Naive thymus-derived CD4-positive, alpha-beta T cell (primary cell): ENCODE data around the gene PRR23E. TPM values are rescaled to one million over a fixed set of nuclear protein-coding genes. Genes with fewer than 3 reads are reported as not detected.

Experiments used
- ATAC-seq: fragments of 150-1000 bp; cut with Tn5 transposase; 2 replicates; pipeline ENCODE4 v1.10.0; 2021; ENCODE audit warnings: mild to moderate bottlenecking, moderate library complexity
- CTCF ChIA-PET: fragments of 350-600 bp; sonication (Branson Sonifier 250); formaldehyde crosslinking; loops from one replicate; lab custom pipeline; 2021; ENCODE audit warnings: antibody characterized with exemption; lab: Charles Lee
- POLR2A ChIA-PET: fragments of 350-600 bp; sonication (Branson Sonifier 250); formaldehyde crosslinking; loops from one replicate; lab custom pipeline; 2021; ENCODE audit warnings: antibody characterized with exemption, inconsistent platforms; lab: Charles Lee
- DNase-seq, 9 donors: peaks; one replicate each; pipeline versions ENCODE4 v3.0.0 to v3.0.0-alpha.2; 2020 to 2022; ENCODE audit warnings: mixed read lengths in 1 of 9
- H3K27ac ChIP-seq: one replicate; pipeline ENCODE4 v1.7.0; 2013; ENCODE audit warnings: mild to moderate bottlenecking, low read depth, low read length, moderate library complexity
- H3K27me3 ChIP-seq, 2 donors: one replicate each; pipeline ENCODE4 v1.7.0; 2013; ENCODE audit warnings: low read length in 2 of 2, mild to moderate bottlenecking in 2 of 2, moderate library complexity in 2 of 2; ENCODE audit not compliant: control insufficient read depth in 2 of 2, insufficient read depth in 2 of 2
- H3K36me3 ChIP-seq, 3 experiments: 1 replicate in 2 of 3; 2 replicates in 1 of 3; pipeline ENCODE4 v1.7.0; 2013; ENCODE audit warnings: low read length in 3 of 3, mild to moderate bottlenecking in 3 of 3, moderate library complexity in 1 of 3; ENCODE audit not compliant: insufficient read depth in 3 of 3, control insufficient read depth in 2 of 3
- H3K4me1 ChIP-seq, 2 donors: one replicate each; pipeline ENCODE4 v1.7.0; 2013; ENCODE audit warnings: low read length in 2 of 2, mild to moderate bottlenecking in 2 of 2, moderate library complexity in 1 of 2; ENCODE audit not compliant: control insufficient read depth in 2 of 2, insufficient read depth in 2 of 2
- H3K4me3 ChIP-seq: 2 replicates; pipeline ENCODE4 v1.7.0; 2013; ENCODE audit warnings: mild to moderate bottlenecking, low read length
- H3K9me3 ChIP-seq, 3 experiments: 1 replicate in 2 of 3; 2 replicates in 1 of 3; pipeline ENCODE4 v1.7.0; 2013; ENCODE audit warnings: low read length in 3 of 3; ENCODE audit not compliant: control insufficient read depth in 2 of 3
- H3K27ac Mint-ChIP-seq, 9 donors: one replicate each; pipeline ENCODE4 v1.8.0; 2020 to 2022; ENCODE audit warnings: mixed read lengths in 9 of 9, mild to moderate bottlenecking in 8 of 9, moderate library complexity in 5 of 9, inconsistent platforms in 2 of 9
- H3K27me3 Mint-ChIP-seq, 5 donors: one replicate each; pipeline ENCODE4 v1.8.0; 2021 to 2022; ENCODE audit warnings: mixed read lengths in 5 of 5, mild to moderate bottlenecking in 1 of 5
- H3K36me3 Mint-ChIP-seq, 5 donors: one replicate each; pipeline ENCODE4 v1.8.0; 2020 to 2022; ENCODE audit warnings: mixed read lengths in 5 of 5, mild to moderate bottlenecking in 3 of 5, inconsistent platforms in 1 of 5
- H3K4me1 Mint-ChIP-seq, 7 donors: one replicate each; pipeline ENCODE4 v1.8.0; 2020 to 2022; ENCODE audit warnings: mixed read lengths in 7 of 7, mild to moderate bottlenecking in 3 of 7, inconsistent platforms in 1 of 7
- H3K4me3 Mint-ChIP-seq, 10 donors: one replicate each; pipeline ENCODE4 v1.8.0; 2020 to 2022; ENCODE audit warnings: mild to moderate bottlenecking in 10 of 10, mixed read lengths in 10 of 10, moderate library complexity in 6 of 10, inconsistent platforms in 2 of 10
- H3K9me3 Mint-ChIP-seq, 11 donors: one replicate each; pipeline ENCODE4 v1.8.0; 2020 to 2022; ENCODE audit warnings: mixed read lengths in 11 of 11, mild to moderate bottlenecking in 4 of 11, inconsistent platforms in 1 of 11, moderate library complexity in 1 of 11
- intact Hi-C, 2 donors: fragments of 100-400 bp; cut with micrococcal nuclease; formaldehyde crosslinking; loops; one replicate each; pipeline ENCODE4 v1.15.1; 2023
- polyA plus RNA-seq, 2 donors: library from polyadenylated mRNA; unstranded; fragments of 300-500 nt; fragmentation: Illumina TruSeq; gene quantifications; one replicate each; pipeline ENCODE4 v1.2.3, GENCODE V29; 2021
- total RNA-seq, 6 experiments: library from RNA in 5 of 6; stranded (reverse) in 5 of 6; gene quantifications; 1 replicate in 5 of 6; 2 replicates in 1 of 6; pipeline ENCODE4 v1.2.3 and lab custom pipeline; 2021 to 2026

PRR23E gene
- total and polyA plus RNA-seq, 7 experiments from 2014 or later: not detected

DNA sequence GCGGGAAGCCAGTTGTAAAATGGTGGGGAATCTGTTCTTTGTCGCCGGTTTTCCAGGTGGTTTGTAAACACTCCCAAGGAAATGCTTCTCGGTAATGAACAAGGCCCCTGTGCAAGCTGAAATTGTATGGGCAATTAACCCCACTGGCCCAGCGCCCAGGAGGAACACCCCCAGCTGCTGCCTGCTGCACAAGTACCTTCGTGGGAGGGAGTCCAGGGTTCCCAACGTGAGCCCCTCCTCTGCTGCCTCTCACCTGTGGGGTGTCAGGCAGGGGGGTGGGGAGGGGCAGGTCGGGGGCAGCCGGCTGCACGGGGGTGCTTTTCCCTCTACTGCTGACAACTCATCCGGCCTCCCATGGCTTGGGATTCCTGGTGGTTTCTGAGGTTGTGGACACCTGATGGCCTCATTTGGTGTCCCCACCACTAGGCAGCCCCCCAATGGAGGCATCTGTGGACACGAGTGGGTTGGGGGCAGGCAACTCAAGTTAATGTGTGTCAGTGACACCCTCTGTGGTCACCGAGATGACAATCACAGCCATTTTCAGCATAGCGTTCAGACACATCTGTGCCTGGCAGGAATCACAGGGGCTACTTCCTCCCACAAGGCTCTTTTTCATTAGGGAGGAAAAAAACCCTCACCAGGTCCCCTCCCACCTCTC, 35.6 kb upstream of the PRR23E start:
- no peaks in the 10 kb centered on the region for H3K9me3 Mint-ChIP-seq
- Histone ChIP-seq H3K9me3 (no peaks in the 10 kb centered on the region), H3K36me3 (no peaks in the 10 kb centered on the region), H3K27ac (no peak overlapping the region), H3K4me3 (no peak overlapping the region), H3K4me1 (no peaks in the 10 kb centered on the region), H3K27me3 (peaks cover 0 to 5% of the 10 kb centered on the region in 2 donors)
- no peaks in the 10 kb centered on the region for H3K36me3 Mint-ChIP-seq
- ChIA-PET CTCF (no interaction called here), POLR2A (no interaction called here)
- no peak overlapping the region for H3K4me3 Mint-ChIP-seq
- intact Hi-C loops: no loop called here
- no peaks in the 10 kb centered on the region for H3K4me1 Mint-ChIP-seq
- H3K27ac Mint-ChIP-seq: no peak overlapping the region
- DNase-seq (peak in 1 of 9 donors; percentile 3), ATAC-seq (no peak)
- H3K27me3 Mint-ChIP-seq: peaks cover 0 to 5% (median 0%) of the 10 kb centered on the region in 5 donors

DNA sequence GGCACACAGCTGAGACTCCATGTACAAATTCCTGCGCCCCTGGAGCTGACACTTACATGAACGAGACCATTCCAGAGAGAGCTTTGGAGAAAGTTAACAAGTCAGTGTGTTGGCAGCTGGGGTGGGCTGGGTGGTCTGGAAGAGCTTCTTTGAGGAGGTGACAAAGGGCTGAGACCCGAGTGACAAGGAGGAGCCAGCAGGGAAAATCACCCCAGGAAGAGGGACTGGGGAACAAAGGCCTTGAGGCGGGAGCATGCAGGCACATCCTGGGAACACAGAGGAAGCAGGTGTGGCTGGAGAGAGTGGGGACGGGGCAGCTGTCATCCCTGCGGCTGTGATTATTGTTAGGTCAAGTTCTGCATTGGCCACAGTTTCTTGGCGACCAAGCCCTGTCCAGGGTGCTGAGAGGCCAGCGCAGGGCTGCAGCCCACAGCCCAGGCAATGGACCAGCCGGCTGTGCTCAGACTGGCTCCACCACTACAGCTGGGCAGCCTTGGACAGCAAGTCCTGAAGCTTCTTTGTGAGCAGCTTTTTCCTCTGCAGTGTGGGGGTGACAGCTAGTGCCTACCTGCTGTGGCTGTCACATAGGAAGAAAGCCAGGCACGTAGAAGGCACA, 34.2 kb upstream of the PRR23E start:
- no peaks in the 10 kb centered on the region for H3K36me3 ChIP-seq
- Mint-ChIP-seq H3K4me1 (no peaks in the 10 kb centered on the region), H3K36me3 (no peaks in the 10 kb centered on the region), H3K9me3 (no peaks in the 10 kb centered on the region), H3K4me3 (no peak overlapping the region), H3K27ac (no peak overlapping the region), H3K27me3 (peaks cover 0 to 5% (median 0%) of the 10 kb centered on the region in 5 donors)
- H3K9me3 ChIP-seq: no peaks in the 10 kb centered on the region
- no peaks in the 10 kb centered on the region for H3K4me1 ChIP-seq
- H3K4me3 ChIP-seq: no peak overlapping the region
- ATAC-seq: no peak
- DNase-seq: peak in 1 of 9 donors; percentile 5
- intact Hi-C loops: no loop called here
- ChIA-PET CTCF (no interaction called here), POLR2A (no interaction called here)
- no peak overlapping the region for H3K27ac ChIP-seq
- H3K27me3 ChIP-seq: peaks cover 0 to 5% of the 10 kb centered on the region in 2 donors

DNA sequence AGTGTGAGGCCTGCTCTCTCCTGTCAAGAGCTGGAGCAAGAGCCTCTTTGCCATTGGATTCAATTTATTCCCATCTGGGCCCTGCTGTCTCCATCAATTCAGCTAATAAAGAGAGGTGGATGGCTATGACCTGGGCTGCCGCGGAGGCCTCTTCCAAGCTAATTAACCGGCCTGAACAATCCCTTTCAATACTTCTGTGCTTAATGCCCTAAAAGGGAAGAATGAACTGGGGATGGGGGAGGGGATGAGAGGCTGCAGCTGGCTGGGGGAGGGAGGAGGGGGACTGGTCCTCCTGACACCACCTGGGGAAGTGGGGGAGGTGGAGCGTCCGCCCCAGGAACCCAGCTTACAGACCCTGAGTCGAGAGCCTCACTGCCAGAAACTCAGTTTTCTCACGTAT, 33.4 kb upstream of the PRR23E start:
- intact Hi-C loops: no loop called here
- H3K27me3 ChIP-seq: peaks cover 0 to 5% of the 10 kb centered on the region in 2 donors
- ATAC-seq (no peak), DNase-seq (no peak)
- H3K27me3 Mint-ChIP-seq: peaks cover 0 to 5% (median 0%) of the 10 kb centered on the region in 5 donors
- H3K4me3 Mint-ChIP-seq: no peak overlapping the region
- no peaks in the 10 kb centered on the region for H3K4me1 Mint-ChIP-seq
- H3K36me3 ChIP-seq: no peaks in the 10 kb centered on the region
- H3K27ac ChIP-seq: no peak overlapping the region
- no peaks in the 10 kb centered on the region for H3K36me3 Mint-ChIP-seq
- no peaks in the 10 kb centered on the region for H3K4me1 ChIP-seq
- H3K4me3 ChIP-seq: no peak overlapping the region
- no peak overlapping the region for H3K27ac Mint-ChIP-seq
- ChIA-PET POLR2A (no interaction called here), CTCF (no interaction called here)
- no peaks in the 10 kb centered on the region for H3K9me3 ChIP-seq
- H3K9me3 Mint-ChIP-seq: no peaks in the 10 kb centered on the region

DNA sequence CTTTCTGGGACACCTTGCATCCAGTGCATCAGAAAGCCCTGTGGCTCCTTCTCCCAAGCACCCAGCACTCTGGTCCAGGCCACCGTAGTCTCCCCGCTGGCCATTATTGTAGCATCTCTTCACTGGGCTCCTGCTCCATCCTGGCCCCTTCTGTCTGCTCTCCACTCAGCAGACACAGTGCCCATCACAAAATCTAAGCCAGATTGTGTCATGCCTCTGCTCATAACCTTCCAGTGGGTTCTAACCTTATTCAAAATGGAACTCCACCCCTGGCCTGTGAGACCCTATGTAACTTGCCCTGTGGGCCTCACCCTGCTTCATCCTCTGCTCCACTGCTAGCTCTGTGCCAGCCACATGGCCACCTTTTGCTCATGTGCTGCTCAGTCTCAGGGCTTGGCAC, 31.7 kb upstream of the PRR23E start:
- ChIA-PET POLR2A (no interaction called here), CTCF (no interaction called here)
- Mint-ChIP-seq H3K36me3 (no peaks in the 10 kb centered on the region), H3K27me3 (peaks cover 0 to 5% (median 0%) of the 10 kb centered on the region in 5 donors), H3K4me3 (no peak overlapping the region), H3K9me3 (no peaks in the 10 kb centered on the region), H3K4me1 (no peaks in the 10 kb centered on the region), H3K27ac (no peak overlapping the region)
- intact Hi-C loops: no loop called here
- no peaks in the 10 kb centered on the region for H3K36me3 ChIP-seq
- no peaks in the 10 kb centered on the region for H3K9me3 ChIP-seq
- H3K4me3 ChIP-seq: no peak overlapping the region
- DNase-seq (no peak), ATAC-seq (no peak)
- H3K27me3 ChIP-seq: peaks cover 0 to 5% of the 10 kb centered on the region in 2 donors
- H3K4me1 ChIP-seq: no peaks in the 10 kb centered on the region
- no peak overlapping the region for H3K27ac ChIP-seq

DNA sequence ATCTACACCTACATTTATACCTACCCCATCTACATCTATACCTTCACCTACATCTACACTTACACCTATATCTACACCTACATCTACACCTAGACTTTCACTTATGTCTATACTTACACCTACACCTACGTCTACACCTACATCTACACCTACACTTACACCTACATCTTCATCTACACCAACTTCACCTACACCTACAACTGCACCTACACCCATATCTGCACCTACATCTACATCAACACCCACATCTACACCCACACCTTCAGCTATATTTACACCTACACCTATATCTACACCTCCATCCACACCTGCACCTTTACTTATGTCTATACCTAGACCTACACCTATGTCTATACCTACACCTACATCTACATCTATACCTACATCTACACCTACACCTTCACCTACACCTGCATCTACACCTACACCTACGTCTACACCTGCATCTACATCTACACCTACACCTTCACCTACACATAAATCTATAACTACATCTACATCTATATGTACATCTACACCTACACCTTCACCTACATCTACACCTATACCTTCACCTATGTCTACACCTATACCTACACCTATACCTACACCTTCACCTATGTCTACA, 30.9 kb upstream of the PRR23E start:
- H3K27me3 ChIP-seq: peaks cover 0 to 5% of the 10 kb centered on the region in 2 donors
- no peak overlapping the region for H3K27ac Mint-ChIP-seq
- no peak overlapping the region for H3K4me3 ChIP-seq
- intact Hi-C loops: no loop called here
- no peak overlapping the region for H3K4me3 Mint-ChIP-seq
- no peak for ATAC-seq
- no peak overlapping the region for H3K27ac ChIP-seq
- no peaks in the 10 kb centered on the region for H3K4me1 ChIP-seq
- H3K36me3 ChIP-seq: no peaks in the 10 kb centered on the region
- no peaks in the 10 kb centered on the region for H3K36me3 Mint-ChIP-seq
- POLR2A ChIA-PET: no interaction called here
- H3K27me3 Mint-ChIP-seq: peaks cover 0 to 5% (median 5%) of the 10 kb centered on the region in 5 donors
- H3K9me3 Mint-ChIP-seq: no peaks in the 10 kb centered on the region
- no peak for DNase-seq
- H3K4me1 Mint-ChIP-seq: no peaks in the 10 kb centered on the region
- H3K9me3 ChIP-seq: no peaks in the 10 kb centered on the region
- CTCF ChIA-PET: no interaction called here

DNA sequence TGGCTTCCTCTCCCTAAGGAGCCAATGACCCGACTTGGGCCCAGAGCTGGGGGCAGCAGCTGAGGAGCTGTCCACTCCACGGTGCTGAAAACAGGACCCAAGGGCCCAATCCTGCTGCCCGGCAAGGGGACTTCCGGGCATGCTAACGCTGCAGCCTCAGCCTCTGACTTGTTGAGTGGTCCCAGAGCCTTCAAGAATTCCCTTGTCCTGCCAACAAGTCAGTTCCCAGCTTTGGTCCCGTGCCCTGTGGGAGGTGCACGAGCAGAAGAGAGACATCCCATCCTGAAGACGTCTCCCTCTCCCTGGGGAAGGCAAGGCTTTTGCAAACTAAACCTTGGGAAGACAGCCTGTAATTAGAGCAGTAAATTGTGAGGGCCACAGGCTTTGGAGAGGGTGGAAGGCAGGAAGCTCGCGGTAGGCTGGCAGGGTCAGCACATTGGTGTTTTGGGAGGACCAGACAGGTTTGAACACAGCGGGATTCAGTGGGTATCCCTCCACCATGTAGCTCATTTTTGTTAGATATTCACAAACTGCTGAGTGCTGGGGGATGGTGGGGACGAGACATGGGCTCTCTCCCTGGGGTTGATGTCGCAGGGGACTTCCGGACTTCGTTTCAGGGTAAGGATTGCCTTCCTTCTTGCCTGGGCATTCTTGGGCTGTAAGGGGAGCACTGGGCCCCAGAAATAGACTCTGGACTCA, 29.8 kb upstream of the PRR23E start:
- H3K4me3 ChIP-seq: no peak overlapping the region
- no peaks in the 10 kb centered on the region for H3K9me3 ChIP-seq
- POLR2A ChIA-PET: no interaction called here
- H3K4me1 ChIP-seq: no peaks in the 10 kb centered on the region
- intact Hi-C loops: no loop called here
- H3K36me3 Mint-ChIP-seq: no peaks in the 10 kb centered on the region
- CTCF ChIA-PET: no interaction called here
- peaks cover 0 to 5% of the 10 kb centered on the region in 2 donors for H3K27me3 ChIP-seq
- no peak for DNase-seq
- H3K27ac ChIP-seq: no peak overlapping the region
- no peak overlapping the region for H3K27ac Mint-ChIP-seq
- H3K4me1 Mint-ChIP-seq: no peaks in the 10 kb centered on the region
- no peak for ATAC-seq
- no peaks in the 10 kb centered on the region for H3K36me3 ChIP-seq
- no peak overlapping the region for H3K4me3 Mint-ChIP-seq
- H3K27me3 Mint-ChIP-seq: peaks cover 0 to 13% (median 5%) of the 10 kb centered on the region in 5 donors
- no peaks in the 10 kb centered on the region for H3K9me3 Mint-ChIP-seq
